Right atrium auricular region (tissue), 2 donors: ENCODE measurements around the gene RASSF8. TPM values are rescaled to one million over a fixed set of nuclear protein-coding genes. Genes with fewer than 3 reads are reported as not detected.
A peak's percentile ranks its signal among the peaks of the same experiment; 100 is the strongest.

Experiments used
- DNase-seq: peaks from one replicate; pipeline ENCODE4 v3.0.0-alpha.2; 2019; ENCODE audit warnings: low spot score
- H3K27ac ChIP-seq, 2 donors: fragments of 200-600 bp; sonication (generic); 1 replicate in 1 of 2; 2 replicates in 1 of 2; pipeline ENCODE4 v1.5.1; 2016 to 2019
- H3K27me3 ChIP-seq, 2 donors: fragments of 200-600 bp; sonication (generic); one replicate each; pipeline versions ENCODE4 v1.5.1 to v1.6.0; 2017 to 2019
- H3K36me3 ChIP-seq: fragments of 200-600 bp; sonication (generic); one replicate; pipeline ENCODE4 v1.5.1; 2016
- H3K4me1 ChIP-seq, 2 donors: fragments of 200-600 bp; sonication (generic); one replicate each; pipeline versions ENCODE4 v1.5.1 to v1.6.0; 2017 to 2019
- H3K4me3 ChIP-seq, 2 donors: fragments of 200-600 bp; sonication (generic); 1 replicate in 1 of 2; 2 replicates in 1 of 2; pipeline ENCODE4 v1.5.1; 2017 to 2019; ENCODE audit warnings: mild to moderate bottlenecking in 1 of 2, moderate library complexity in 1 of 2
- H3K9me3 ChIP-seq, 2 donors: fragments of 200-600 bp; sonication (generic); one replicate each; pipeline ENCODE4 v1.5.1; 2019
- total RNA-seq, 2 donors: library from RNA; depleted of rRNA; stranded (reverse); fragments of >200 nt; gene quantifications; one replicate each; pipeline ENCODE4 v1.1.0, GENCODE V29; 2016
- TF ChIP-seq, protein P1 (sequence below), 2 donors: fragments of 200-600 bp; sonication (generic); IDR thresholded peaks; one replicate each; pipeline ENCODE4 v1.5.1; 2019; ENCODE audit warnings: antibody characterized with exemption in 2 of 2

The RASSF8 gene
- total RNA-seq, 2 donors from 2014 or later = 44.4 to 67.4 TPM

DNA sequence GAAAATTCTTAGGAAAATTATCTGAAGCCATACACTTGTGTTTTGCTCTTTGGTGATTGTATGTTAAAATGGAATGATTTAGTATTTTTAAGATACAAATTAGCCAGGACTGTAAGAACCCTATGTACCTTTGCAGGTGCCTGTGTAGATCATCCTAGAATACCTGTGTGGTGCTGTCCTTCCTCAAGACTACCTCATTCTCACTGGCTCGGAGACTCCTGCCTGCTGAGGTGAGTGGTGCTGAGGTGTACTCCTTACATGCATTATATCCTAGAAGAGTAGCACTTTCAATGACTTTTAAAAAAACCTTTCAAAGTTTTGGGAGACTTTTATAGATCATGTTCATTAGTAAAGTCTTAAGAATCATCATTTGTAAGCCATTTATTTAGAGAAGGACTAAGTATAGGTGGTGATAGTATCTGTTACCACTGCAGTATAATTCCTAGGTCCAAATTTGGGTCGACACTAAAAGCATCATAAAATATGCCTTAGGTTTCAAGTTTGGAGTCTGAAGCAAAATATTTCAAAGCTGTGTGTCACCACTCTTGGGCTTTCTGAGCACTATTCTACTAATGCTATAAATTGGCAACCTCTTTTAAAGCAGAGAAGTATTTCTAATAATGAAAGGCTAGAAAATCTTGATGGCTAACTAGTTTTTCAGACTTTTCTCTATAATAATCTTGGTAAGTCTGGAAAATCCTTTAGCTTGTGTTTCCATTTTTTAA lies 36.6 kb downstream of the RASSF8 start:
- TF ChIP-seq, protein P1, sequence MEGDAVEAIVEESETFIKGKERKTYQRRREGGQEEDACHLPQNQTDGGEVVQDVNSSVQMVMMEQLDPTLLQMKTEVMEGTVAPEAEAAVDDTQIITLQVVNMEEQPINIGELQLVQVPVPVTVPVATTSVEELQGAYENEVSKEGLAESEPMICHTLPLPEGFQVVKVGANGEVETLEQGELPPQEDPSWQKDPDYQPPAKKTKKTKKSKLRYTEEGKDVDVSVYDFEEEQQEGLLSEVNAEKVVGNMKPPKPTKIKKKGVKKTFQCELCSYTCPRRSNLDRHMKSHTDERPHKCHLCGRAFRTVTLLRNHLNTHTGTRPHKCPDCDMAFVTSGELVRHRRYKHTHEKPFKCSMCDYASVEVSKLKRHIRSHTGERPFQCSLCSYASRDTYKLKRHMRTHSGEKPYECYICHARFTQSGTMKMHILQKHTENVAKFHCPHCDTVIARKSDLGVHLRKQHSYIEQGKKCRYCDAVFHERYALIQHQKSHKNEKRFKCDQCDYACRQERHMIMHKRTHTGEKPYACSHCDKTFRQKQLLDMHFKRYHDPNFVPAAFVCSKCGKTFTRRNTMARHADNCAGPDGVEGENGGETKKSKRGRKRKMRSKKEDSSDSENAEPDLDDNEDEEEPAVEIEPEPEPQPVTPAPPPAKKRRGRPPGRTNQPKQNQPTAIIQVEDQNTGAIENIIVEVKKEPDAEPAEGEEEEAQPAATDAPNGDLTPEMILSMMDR (IDR thresholded peaks at IDR 0.05) = no peak
- H3K27me3 ChIP-seq = no peaks in the 10 kb centered on the region
- H3K36me3 ChIP-seq = no peaks in the 10 kb centered on the region
- no peaks in the 10 kb centered on the region for H3K9me3 ChIP-seq
- peaks cover 0 to 43% of the 10 kb centered on the region in 2 donors for H3K4me1 ChIP-seq
- DNase-seq = no peak
- no peak overlapping the region for H3K4me3 ChIP-seq
- peak overlapping the region; percentile 22 to 57 for H3K27ac ChIP-seq

DNA sequence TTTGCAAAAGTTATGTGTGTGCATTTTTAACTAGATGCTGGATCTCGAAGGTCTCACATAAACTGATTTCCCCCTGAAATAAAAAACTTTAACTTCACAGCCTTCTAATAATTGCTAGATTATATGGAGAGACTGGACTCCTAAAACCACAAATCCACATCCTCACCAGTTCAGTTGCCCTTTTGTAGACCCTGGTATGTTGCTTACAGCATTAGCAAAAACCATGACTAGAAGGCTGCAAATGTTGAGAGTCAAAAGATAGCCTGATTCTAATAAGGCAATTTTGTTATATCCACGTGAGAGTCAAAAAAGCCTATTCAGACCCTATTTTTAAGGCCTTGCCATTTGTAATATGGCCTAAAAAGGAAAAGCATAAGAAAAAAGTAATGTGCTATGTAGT lies 37.4 kb downstream of the RASSF8 start:
- DNase-seq = no peak
- no peaks in the 10 kb centered on the region for H3K9me3 ChIP-seq
- H3K4me1 ChIP-seq = peaks cover 0 to 43% of the 10 kb centered on the region in 2 donors
- H3K27ac ChIP-seq = peak overlapping the region in 1 of 2 donors; percentile 57
- H3K27me3 ChIP-seq = no peaks in the 10 kb centered on the region
- TF ChIP-seq, protein P1 (IDR thresholded peaks at IDR 0.05) = no peak
- no peaks in the 10 kb centered on the region for H3K36me3 ChIP-seq
- no peak overlapping the region for H3K4me3 ChIP-seq

DNA sequence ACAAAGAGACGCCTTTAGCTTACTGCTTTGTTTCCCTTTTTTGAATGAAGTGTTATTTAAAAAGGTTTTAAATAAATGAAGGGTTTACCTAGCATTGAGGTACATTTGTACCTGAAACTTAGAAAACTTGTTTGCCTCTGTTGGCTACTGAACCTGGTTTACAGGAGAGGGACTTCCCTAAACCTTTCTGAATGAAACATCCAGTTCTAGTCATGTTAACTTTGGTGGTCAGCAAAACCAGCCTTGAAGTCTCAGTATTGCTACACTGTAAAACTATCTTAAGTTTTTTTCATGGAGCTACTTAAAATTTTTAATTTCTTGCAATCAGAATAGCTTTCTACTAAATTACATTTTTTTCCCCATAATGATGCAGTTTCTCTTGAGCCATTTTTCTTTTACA lies 38.2 kb downstream of the RASSF8 start:
- Histone ChIP-seq H3K4me1 (peaks cover 0 to 40% of the 10 kb centered on the region in 2 donors), H3K36me3 (no peaks in the 10 kb centered on the region), H3K4me3 (no peak overlapping the region), H3K27ac (peak overlapping the region in 1 of 2 donors; percentile 43), H3K27me3 (no peaks in the 10 kb centered on the region), H3K9me3 (no peaks in the 10 kb centered on the region)
- DNase-seq = no peak
- TF ChIP-seq, protein P1 (IDR thresholded peaks at IDR 0.05) = no peak

DNA sequence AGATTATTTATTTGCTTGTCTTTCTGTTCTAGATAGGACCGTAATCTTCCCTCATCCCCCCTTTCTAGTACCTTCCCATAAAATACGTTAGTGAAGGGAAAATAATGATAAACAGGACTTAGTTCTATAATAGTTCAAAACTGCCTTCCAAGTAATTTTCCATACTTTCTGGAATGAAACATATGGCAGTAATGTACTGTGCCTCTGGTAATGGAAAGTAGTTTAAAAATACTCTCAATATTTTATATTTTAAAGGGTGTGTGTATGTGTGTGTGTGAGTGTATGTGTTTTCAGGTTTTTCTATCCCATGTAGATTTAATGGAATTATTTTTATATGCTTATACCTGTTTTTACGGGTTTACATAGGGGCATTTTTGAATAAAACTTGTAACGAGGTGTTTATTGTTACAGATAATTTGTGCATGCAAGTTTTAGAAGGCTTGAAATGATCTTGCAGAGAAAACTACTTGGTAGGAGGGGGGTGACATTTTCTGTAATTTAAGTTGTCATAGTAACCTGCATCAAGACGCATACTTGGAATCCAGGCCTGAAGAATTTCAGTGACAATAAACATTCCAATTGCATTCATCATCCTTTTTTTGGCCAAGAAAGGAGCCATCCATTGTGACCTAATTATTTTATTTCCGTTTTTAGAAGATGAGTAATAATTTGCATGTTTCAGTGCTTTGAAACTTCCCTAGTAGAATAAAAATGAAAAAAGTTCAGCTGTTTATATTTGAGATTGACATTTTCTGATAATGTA lies 38.9 kb downstream of the RASSF8 start:
- Histone ChIP-seq H3K27me3 (no peaks in the 10 kb centered on the region), H3K9me3 (peaks cover 0 to 1% of the 10 kb centered on the region in 2 donors), H3K36me3 (no peaks in the 10 kb centered on the region), H3K4me1 (peaks cover 0 to 33% of the 10 kb centered on the region in 2 donors), H3K27ac (peak overlapping the region in 1 of 2 donors; percentile 43), H3K4me3 (no peak overlapping the region)
- TF ChIP-seq, protein P1 (IDR thresholded peaks at IDR 0.05) = no peak
- no peak for DNase-seq

DNA sequence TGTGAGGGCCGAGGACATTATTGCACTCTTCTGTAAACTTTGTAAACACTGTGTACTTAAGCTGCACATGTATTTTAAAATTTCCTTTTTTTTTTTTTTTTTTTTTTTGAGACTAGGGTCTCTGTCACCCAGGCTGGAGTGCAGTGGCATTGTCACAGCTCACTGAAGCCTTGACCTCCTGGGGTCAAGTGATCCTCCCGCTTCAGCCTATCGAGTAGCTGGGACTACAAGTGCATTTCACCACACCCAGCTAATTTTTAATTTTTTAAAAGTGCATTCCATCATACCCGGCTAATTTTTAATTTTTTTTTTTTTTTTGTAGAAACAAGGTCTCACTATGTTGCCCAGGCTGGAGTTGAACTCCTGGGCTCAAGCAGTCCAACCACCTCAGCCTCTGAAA lies 42.4 kb downstream of the RASSF8 start:
- TF ChIP-seq, protein P1 (IDR thresholded peaks at IDR 0.05) = no peak
- Histone ChIP-seq H3K9me3 (peaks cover 6 to 11% of the 10 kb centered on the region in 2 donors), H3K4me1 (peaks cover 0 to 7% of the 10 kb centered on the region in 2 donors), H3K36me3 (no peaks in the 10 kb centered on the region), H3K27ac (no peak overlapping the region), H3K27me3 (no peaks in the 10 kb centered on the region), H3K4me3 (no peak overlapping the region)
- no peak for DNase-seq
